ENCODE results near the gene CD8B. TPM values are rescaled to one million over a fixed set of nuclear protein-coding genes. Genes with fewer than 3 reads are reported as not detected.

Gene CD8B
- total RNA-seq, 1 experiment from 2014 or later: not detected

- H3K4me1 ChIP-seq (ENCODE audit: insufficient read depth, low read length, poor library complexity, severe bottlenecking): no peaks in the 10 kb centered on the region
- no peaks in the 10 kb centered on the region for H3K9me3 ChIP-seq (ENCODE audit: low read depth, low read length, poor library complexity, severe bottlenecking)
- no TSS peak for BruUV-seq (replicated peaks)
- TF ChIP-seq CTCF (conservative IDR thresholded peaks at IDR 0.05; ENCODE audit: low read depth, low read length): no peak
- no peak for TF ChIP-seq EZH2 (IDR thresholded peaks at IDR 0.05; ENCODE audit: borderline replicate concordance, low read depth, low read length, poor library complexity, severe bottlenecking)
- CTCF ChIA-PET: no interaction called here
- no peaks in the 10 kb centered on the region for H3K27me3 ChIP-seq (replicated peaks; ENCODE audit: insufficient read depth, low read depth, low read length, poor library complexity)
- no peaks in the 10 kb centered on the region for H3K36me3 ChIP-seq (ENCODE audit: insufficient read depth, low read length, poor library complexity, severe bottlenecking)
- H3K4me3 ChIP-seq (ENCODE audit: low read depth, low read length, poor library complexity, severe bottlenecking): no peak overlapping the region
- H3K27ac ChIP-seq (ENCODE audit: low read depth, low read length, poor library complexity, severe bottlenecking): no peak overlapping the region
- POLR2A ChIA-PET (ENCODE audit: low non-redundant PET): no interaction called here
- intact Hi-C loops (cut with micrococcal nuclease; ENCODE audit: unreplicated experiment): no loop called here
- DNase-seq (ENCODE audit: low spot score): no peak
These were observed 34.7 kb downstream of the CD8B start for GRCh38 chr2:86826951-86827350.

GRCh38 chr2:86825693-86826381 is 35.8 kb downstream of the CD8B start:
- no peaks in the 10 kb centered on the region for H3K9me3 ChIP-seq (ENCODE audit: low read depth, low read length, poor library complexity, severe bottlenecking)
- POLR2A ChIA-PET (ENCODE audit: low non-redundant PET): no interaction called here
- CTCF ChIA-PET: no interaction called here
- TF ChIP-seq CTCF (conservative IDR thresholded peaks at IDR 0.05; ENCODE audit: low read depth, low read length) (no peak), EZH2 (IDR thresholded peaks at IDR 0.05; ENCODE audit: borderline replicate concordance, low read depth, low read length, poor library complexity, severe bottlenecking) (no peak)
- no TSS peak for BruUV-seq (replicated peaks)
- no peaks in the 10 kb centered on the region for H3K27me3 ChIP-seq (replicated peaks; ENCODE audit: insufficient read depth, low read depth, low read length, poor library complexity)
- H3K27ac ChIP-seq (ENCODE audit: low read depth, low read length, poor library complexity, severe bottlenecking): no peak overlapping the region
- intact Hi-C loops (cut with micrococcal nuclease; ENCODE audit: unreplicated experiment): no loop called here
- no peaks in the 10 kb centered on the region for H3K4me1 ChIP-seq (ENCODE audit: insufficient read depth, low read length, poor library complexity, severe bottlenecking)
- no peak overlapping the region for H3K4me3 ChIP-seq (ENCODE audit: low read depth, low read length, poor library complexity, severe bottlenecking)
- no peak for DNase-seq (ENCODE audit: low spot score)
- no peaks in the 10 kb centered on the region for H3K36me3 ChIP-seq (ENCODE audit: insufficient read depth, low read length, poor library complexity, severe bottlenecking)

GRCh38 chr2:86825036-86825692 is 36.5 kb downstream of the CD8B start:
- no peaks in the 10 kb centered on the region for H3K27me3 ChIP-seq (replicated peaks; ENCODE audit: insufficient read depth, low read depth, low read length, poor library complexity)
- no peak overlapping the region for H3K27ac ChIP-seq (ENCODE audit: low read depth, low read length, poor library complexity, severe bottlenecking)
- no peaks in the 10 kb centered on the region for H3K36me3 ChIP-seq (ENCODE audit: insufficient read depth, low read length, poor library complexity, severe bottlenecking)
- H3K4me1 ChIP-seq (ENCODE audit: insufficient read depth, low read length, poor library complexity, severe bottlenecking): no peaks in the 10 kb centered on the region
- DNase-seq (ENCODE audit: low spot score): no peak
- no peaks in the 10 kb centered on the region for H3K9me3 ChIP-seq (ENCODE audit: low read depth, low read length, poor library complexity, severe bottlenecking)
- CTCF ChIA-PET: no interaction called here
- intact Hi-C loops (cut with micrococcal nuclease; ENCODE audit: unreplicated experiment): no loop called here
- H3K4me3 ChIP-seq (ENCODE audit: low read depth, low read length, poor library complexity, severe bottlenecking): no peak overlapping the region
- TF ChIP-seq CTCF (conservative IDR thresholded peaks at IDR 0.05; ENCODE audit: low read depth, low read length): no peak
- POLR2A ChIA-PET (ENCODE audit: low non-redundant PET): no interaction called here
- no TSS peak for BruUV-seq (replicated peaks)
